ENCODE results near the gene SIX3. TPM values are rescaled to one million over a fixed set of nuclear protein-coding genes. Genes with fewer than 3 reads are reported as not detected.

Gene SIX3
- total RNA-seq, 1 experiment from 2014 or later = not detected

DNA sequence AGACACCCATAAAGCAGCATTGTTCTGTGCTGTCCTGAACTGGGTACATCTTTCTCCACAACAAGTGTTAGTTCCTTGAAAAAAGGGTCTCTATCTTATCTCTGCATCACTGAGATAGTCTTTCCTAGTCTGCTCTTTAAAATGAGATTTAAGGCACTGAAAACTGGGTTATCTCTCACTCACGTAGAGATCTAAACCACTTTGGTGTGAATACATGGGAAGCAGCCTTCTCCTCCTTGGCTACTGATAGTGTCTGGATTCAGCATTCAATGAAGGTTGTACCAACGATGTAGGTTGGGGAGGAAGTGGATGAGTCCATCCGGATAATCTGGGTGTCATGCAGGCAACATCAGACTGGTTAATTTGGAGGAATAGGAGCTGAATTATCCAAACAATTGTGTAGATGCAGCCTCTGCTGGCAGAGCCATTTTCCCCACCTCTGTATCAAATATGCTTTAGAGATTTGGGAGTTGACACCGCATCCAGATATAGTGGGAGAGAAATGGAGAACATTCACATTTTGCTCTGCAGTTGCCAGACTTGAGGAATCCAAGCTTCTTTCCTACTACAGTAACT, 15.9 kb upstream of the SIX3 start:
- no peaks in the 10 kb centered on the region for H3K36me3 ChIP-seq
- H3K4me1 ChIP-seq (replicated peaks) = peaks cover 13% of the 10 kb centered on the region
- H3K4me3 ChIP-seq = no peak overlapping the region
- DNase-seq (ENCODE audit: low read depth in 1 of 2, low spot score in 2 of 2) = no peak
- no peaks in the 10 kb centered on the region; the same call in 1 of the 2 replicates for H3K27me3 ChIP-seq (replicated peaks)
- no peak overlapping the region for H3K27ac ChIP-seq
- H3K9me3 ChIP-seq (replicated peaks) = no peaks in the 10 kb centered on the region

- Histone ChIP-seq H3K4me3 (no peak overlapping the region), H3K9me3 (replicated peaks) (no peaks in the 10 kb centered on the region), H3K36me3 (no peaks in the 10 kb centered on the region), H3K27ac (no peak overlapping the region), H3K4me1 (replicated peaks) (peaks cover 13% of the 10 kb centered on the region), H3K27me3 (replicated peaks) (no peaks in the 10 kb centered on the region; the same call in 1 of the 2 replicates)
- DNase-seq (ENCODE audit: low read depth in 1 of 2, low spot score in 2 of 2) = no peak
These were observed 14.5 kb upstream of the SIX3 start for GRCh38 chr2:44926957-44927356.

- Histone ChIP-seq H3K27me3 (replicated peaks) (no peaks in the 10 kb centered on the region; the same call in 1 of the 2 replicates), H3K27ac (no peak overlapping the region)
- DNase-seq (ENCODE audit: low read depth in 1 of 2, low spot score in 2 of 2) = no peak
These were observed 13.5 kb upstream of the SIX3 start for GRCh38 chr2:44927985-44928482.

DNA sequence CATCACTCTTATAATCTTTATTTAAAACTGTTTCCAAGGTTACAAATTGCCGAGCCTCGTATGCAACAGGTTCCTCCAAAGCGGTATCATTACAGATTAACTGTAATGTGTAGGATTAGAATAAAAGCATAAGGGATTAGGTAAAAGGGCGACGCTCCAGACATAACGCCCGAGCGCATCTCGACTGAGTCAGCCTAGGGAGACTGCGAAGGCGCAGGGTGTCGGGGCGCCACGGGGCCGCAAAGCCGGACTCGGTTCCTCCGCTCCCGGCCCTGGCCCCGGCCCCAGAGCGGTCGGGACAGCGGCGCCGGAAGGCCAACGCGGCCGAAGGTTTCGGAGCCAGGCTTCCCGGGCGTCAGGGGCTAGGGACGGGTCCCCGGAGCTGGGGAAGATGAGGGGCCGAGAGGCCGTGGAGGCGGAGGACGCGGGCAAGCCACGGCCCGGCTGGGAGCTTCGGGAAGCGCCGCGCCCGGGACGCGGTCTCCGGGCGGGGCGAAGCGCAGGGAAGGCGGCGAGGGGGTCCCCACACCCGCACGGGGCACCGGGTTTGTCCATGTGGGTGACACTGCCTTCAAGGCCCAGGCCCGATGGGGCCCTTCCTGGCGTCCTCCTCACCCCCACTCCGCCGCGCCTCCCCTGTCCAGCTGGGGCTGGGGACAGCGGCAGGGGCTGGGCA, 12.9 kb upstream of the SIX3 start:
- H3K4me3 ChIP-seq = no peak overlapping the region

More at GRCh38 chr2:44927985-44928482, 13.5 kb upstream of the SIX3 start:
- Histone ChIP-seq H3K9me3 (replicated peaks) (no peaks in the 10 kb centered on the region), H3K36me3 (no peaks in the 10 kb centered on the region), H3K4me3 (no peak overlapping the region), H3K4me1 (replicated peaks) (peaks cover 13% of the 10 kb centered on the region)

DNA sequence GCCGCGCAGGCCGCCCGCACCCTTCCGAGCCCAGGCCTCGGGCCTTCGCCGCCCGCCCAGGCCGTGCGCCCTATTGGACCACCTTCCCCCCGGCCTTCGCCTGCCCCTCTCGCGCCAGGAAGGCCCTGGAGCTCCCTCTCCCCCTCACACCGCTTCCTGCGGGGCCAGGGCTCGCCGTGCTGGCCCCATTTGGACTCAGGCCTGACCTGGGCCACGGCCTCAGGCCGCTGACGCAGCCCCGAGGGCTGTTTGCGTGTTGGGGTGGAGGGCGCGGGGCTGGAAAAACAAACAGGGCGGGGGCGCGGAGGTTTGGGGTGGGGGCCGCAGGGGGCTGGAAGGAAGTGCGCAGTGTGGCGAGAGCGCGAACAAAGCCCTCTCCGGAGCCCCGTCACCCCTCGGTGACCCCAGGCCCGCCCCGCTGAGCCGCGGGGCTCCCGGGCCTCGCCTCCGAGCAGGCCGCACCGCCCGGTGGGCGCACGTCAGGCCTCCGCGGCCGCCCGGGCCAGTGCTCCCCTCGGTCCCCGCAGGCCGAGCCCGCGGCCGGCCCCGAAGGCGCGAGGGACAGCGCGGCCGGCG, 12.3 kb upstream of the SIX3 start:
- H3K27me3 ChIP-seq (replicated peaks) = peaks cover 10% of the 10 kb centered on the region
- DNase-seq (ENCODE audit: low read depth in 1 of 2, low spot score in 2 of 2) = no peak
- H3K27ac ChIP-seq = no peak overlapping the region

More for the DNA sequence above, 12.9 kb upstream of the SIX3 start:
- no peaks in the 10 kb centered on the region for H3K9me3 ChIP-seq (replicated peaks)
- no peak overlapping the region for H3K27ac ChIP-seq
- no peaks in the 10 kb centered on the region for H3K36me3 ChIP-seq
- DNase-seq (ENCODE audit: low read depth in 1 of 2, low spot score in 2 of 2) = no peak
- peaks cover 13% of the 10 kb centered on the region for H3K4me1 ChIP-seq (replicated peaks)
- H3K27me3 ChIP-seq (replicated peaks) = peaks cover 4% of the 10 kb centered on the region

DNA sequence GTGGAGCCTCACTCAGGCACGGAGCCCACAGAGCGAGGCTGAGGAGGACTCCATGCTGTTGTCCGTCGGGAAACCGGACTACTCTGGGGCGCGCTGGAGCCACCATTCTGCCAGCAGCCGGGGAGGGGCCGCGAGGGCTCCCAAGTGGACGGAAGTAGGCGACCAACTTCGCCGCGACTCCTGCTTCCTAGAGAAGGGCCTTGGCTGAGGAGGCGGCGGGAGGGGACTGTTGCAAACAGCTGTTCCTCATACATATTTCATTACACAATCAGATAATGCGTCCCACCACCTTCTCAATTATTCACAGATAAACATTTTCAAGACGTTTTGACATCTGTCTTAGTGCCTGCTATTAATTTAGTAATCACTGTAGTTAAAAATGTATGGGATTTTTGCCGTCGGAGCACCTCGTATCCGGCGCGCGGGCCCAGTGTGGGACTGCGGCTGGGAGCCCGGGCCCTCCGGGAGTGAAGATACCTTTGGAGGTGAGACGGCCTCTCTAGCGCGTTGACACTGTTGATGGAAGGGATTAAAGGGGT, 11.7 kb upstream of the SIX3 start:
- no peaks in the 10 kb centered on the region for H3K36me3 ChIP-seq
- no peak for DNase-seq (ENCODE audit: low read depth in 1 of 2, low spot score in 2 of 2)
- H3K27ac ChIP-seq = no peak overlapping the region
- H3K4me1 ChIP-seq (replicated peaks) = peaks cover 9% of the 10 kb centered on the region
- no peak overlapping the region for H3K4me3 ChIP-seq
- peaks cover 14% of the 10 kb centered on the region for H3K27me3 ChIP-seq (replicated peaks)
- no peaks in the 10 kb centered on the region for H3K9me3 ChIP-seq (replicated peaks)

More for the DNA sequence above, 12.3 kb upstream of the SIX3 start:
- H3K36me3 ChIP-seq = no peaks in the 10 kb centered on the region
- no peak overlapping the region for H3K4me3 ChIP-seq
- H3K4me1 ChIP-seq (replicated peaks) = peaks cover 11% of the 10 kb centered on the region
- H3K9me3 ChIP-seq (replicated peaks) = no peaks in the 10 kb centered on the region

DNA sequence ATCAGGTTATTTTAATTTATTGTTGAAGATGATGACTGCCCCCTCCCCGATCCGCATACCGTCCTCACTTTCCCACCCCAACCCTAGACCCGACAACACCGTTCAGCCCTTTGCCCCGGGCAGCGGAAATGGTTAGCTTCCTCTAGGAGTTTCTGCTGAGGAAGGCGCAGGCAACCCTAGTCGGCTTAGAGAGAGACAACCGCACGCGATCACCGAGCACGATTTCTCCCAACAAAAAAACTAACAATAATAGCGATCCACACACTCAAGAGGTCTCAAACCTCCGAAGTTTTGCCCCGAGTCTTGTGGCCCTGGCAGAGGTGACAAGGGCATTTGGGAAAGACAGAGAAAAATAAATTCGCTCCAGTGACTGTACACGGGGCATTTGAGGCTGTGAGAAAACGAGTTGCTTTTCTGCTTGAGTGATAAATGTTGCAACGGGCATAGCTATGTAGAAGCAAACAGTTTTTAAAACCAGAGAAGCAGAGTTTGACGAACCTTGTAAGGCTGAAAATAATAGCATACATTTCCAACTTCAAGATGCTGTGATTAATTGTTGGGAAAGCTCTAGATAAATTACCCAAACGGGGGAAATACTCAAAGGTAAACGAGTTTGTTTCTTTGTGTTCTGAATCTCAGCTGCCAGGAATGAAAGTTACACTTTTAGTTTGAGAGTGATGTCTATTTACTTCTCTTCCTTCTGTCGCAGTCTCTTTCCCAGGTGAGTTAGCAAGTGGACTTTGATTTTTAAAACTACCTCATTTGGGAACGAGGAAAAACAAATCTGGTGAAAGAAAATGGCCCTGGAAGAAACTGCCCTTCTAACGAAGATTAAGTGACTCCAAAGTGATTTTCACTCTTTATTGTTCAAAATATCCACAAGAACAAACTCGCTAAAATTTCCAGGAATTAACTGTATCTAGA, 11.0 kb upstream of the SIX3 start:
- Histone ChIP-seq H3K27me3 (replicated peaks) (peaks cover 21% of the 10 kb centered on the region), H3K36me3 (no peaks in the 10 kb centered on the region), H3K27ac (no peak overlapping the region), H3K9me3 (replicated peaks) (no peaks in the 10 kb centered on the region), H3K4me3 (no peak overlapping the region), H3K4me1 (replicated peaks) (peaks cover 9% of the 10 kb centered on the region)
- DNase-seq (ENCODE audit: low read depth in 1 of 2, low spot score in 2 of 2) = no peak

GRCh38 chr2:44931198-44931780, 10.2 kb upstream of the SIX3 start:
- peaks cover 8% of the 10 kb centered on the region for H3K4me1 ChIP-seq (replicated peaks)
- peaks cover 27% of the 10 kb centered on the region for H3K27me3 ChIP-seq (replicated peaks)
- DNase-seq (ENCODE audit: low read depth in 1 of 2, low spot score in 2 of 2) = no peak
- H3K4me3 ChIP-seq = no peak overlapping the region
- H3K36me3 ChIP-seq = no peaks in the 10 kb centered on the region
- H3K9me3 ChIP-seq (replicated peaks) = no peaks in the 10 kb centered on the region
- H3K27ac ChIP-seq = no peak overlapping the region

DNA sequence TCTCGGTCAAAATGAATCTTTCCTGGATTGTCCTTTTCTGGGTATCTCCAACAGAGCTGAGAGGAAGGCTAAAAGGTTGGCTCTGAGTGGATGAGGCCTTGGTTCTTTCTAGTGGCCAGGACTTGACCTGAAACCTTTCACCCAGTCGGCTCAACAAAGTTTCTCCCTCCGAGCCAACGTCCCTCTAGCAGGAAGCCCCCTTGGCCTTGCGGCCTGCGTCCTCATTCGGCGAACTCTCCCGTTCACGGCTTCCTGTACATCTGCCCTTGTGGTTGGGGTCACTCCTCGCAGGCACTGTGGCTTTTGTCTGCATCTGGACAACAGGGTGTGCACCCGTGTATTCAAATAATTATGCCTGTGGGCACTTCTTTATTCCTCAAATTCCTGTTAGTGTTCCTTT, 9.4 kb upstream of the SIX3 start:
- no peaks in the 10 kb centered on the region for H3K36me3 ChIP-seq
- no peaks in the 10 kb centered on the region for H3K9me3 ChIP-seq (replicated peaks)
- H3K4me1 ChIP-seq (replicated peaks) = peaks cover 8% of the 10 kb centered on the region
- H3K4me3 ChIP-seq = no peak overlapping the region
- H3K27me3 ChIP-seq (replicated peaks) = peaks cover 35% of the 10 kb centered on the region
- no peak overlapping the region for H3K27ac ChIP-seq
- DNase-seq (ENCODE audit: low read depth in 1 of 2, low spot score in 2 of 2) = no peak

DNA sequence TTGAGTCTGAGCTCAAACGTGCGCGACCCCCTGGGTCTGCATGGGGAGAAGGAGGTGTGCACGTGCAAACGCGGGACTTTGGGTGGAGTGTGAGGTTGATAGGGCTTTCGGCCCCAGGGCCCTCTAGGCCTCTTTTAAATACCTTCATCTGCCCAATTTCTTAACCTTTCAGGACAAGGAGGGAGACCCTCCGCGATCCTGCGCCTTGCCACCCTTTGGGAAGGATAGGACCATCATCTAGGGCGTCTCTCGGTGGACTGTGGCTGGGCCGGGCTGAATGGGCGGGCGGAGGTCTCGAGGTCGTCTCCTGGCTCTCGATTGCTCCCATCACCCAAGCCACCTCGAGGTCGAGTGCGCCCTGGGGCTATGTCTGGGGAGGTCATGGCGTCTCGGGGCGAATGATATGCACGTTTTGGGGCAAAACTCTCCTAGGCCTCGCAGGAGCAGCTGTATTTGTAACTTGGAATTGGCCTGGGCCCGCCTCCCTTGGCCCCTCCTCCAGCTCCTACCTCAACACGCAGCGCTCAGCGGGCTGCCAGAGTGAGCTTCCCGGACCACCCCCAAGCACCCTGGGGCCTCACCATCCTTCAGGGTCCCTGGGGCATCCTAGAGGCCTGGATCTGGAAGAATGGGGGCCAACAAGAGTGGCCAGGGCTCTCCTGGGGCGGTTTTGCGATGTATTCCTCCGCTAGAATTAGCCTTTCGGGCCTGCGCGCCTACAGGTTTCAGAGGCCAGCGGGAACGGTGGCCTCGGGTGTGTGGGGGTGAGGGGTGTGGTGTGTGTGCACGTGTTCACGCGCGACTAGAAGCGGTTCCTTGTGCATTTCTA, 8.7 kb upstream of the SIX3 start:
- H3K4me3 ChIP-seq = no peak overlapping the region
- peaks cover 9% of the 10 kb centered on the region for H3K4me1 ChIP-seq (replicated peaks)
- no peak overlapping the region for H3K27ac ChIP-seq
- DNase-seq (ENCODE audit: low read depth in 1 of 2, low spot score in 2 of 2) = no peak
- no peaks in the 10 kb centered on the region for H3K36me3 ChIP-seq
- no peaks in the 10 kb centered on the region for H3K9me3 ChIP-seq (replicated peaks)
- H3K27me3 ChIP-seq (replicated peaks) = peaks cover 41% of the 10 kb centered on the region

DNA sequence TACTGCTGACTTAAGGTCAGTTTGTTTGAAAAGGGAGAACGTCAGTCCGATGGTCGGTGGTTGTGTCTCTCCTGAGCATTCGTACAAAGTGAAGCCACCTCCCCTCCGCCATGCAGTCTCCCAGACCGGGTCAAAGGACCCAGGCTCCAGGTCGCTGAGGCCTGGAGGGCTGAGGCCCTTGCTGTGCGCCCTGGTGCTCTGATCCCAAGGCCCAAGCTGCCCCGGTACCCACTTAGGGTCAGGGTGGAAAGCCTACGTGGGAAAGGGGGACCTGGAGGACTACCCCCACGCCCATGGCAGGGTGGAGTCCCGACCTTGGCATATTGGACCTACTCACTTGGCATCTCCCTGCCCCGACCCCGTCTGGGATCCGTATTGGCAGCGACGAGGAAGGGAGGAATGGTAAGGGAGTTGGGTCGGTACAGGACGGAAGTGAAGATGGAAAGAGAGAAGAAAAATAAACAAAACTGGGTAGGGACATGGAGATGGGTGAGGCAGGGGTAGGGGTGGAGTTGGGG, 8.0 kb upstream of the SIX3 start:
- peaks cover 48% of the 10 kb centered on the region for H3K27me3 ChIP-seq (replicated peaks)
- DNase-seq (ENCODE audit: low read depth in 1 of 2, low spot score in 2 of 2) = no peak
- H3K4me1 ChIP-seq (replicated peaks) = peaks cover 13% of the 10 kb centered on the region
- no peak overlapping the region for H3K27ac ChIP-seq
- no peak overlapping the region for H3K4me3 ChIP-seq
- no peaks in the 10 kb centered on the region for H3K9me3 ChIP-seq (replicated peaks)
- H3K36me3 ChIP-seq = no peaks in the 10 kb centered on the region
